Transverse colon (tissue), 4 donors: ENCODE results near the gene SLC6A7.

Source experiments
- CTCF ChIP-seq, 5 experiments: fragments of 200-600 bp in 3 of 5; fragments of 450-650 bp in 2 of 5; sonication (generic) in 3 of 5; IDR thresholded peaks; 1 replicate in 2 of 5; 2 replicates in 3 of 5; pipeline ENCODE4 v1.5.1; 2016 to 2017; ENCODE audit warnings: antibody characterized with exemption in 5 of 5, inconsistent platforms in 3 of 5, mild to moderate bottlenecking in 2 of 5, moderate library complexity in 1 of 5
- POLR2A ChIP-seq: fragments of 450-650 bp; IDR thresholded peaks from one replicate; pipeline ENCODE4 v1.6.1; 2016; ENCODE audit warnings: antibody characterized with exemption, mild to moderate bottlenecking, moderate library complexity
- POLR2AphosphoS5 ChIP-seq, 3 donors: sonication (generic); formaldehyde crosslinking; IDR thresholded peaks; one replicate each; pipeline ENCODE4 v1.6.1; 2016; ENCODE audit warnings: antibody characterized with exemption in 3 of 3

DNA sequence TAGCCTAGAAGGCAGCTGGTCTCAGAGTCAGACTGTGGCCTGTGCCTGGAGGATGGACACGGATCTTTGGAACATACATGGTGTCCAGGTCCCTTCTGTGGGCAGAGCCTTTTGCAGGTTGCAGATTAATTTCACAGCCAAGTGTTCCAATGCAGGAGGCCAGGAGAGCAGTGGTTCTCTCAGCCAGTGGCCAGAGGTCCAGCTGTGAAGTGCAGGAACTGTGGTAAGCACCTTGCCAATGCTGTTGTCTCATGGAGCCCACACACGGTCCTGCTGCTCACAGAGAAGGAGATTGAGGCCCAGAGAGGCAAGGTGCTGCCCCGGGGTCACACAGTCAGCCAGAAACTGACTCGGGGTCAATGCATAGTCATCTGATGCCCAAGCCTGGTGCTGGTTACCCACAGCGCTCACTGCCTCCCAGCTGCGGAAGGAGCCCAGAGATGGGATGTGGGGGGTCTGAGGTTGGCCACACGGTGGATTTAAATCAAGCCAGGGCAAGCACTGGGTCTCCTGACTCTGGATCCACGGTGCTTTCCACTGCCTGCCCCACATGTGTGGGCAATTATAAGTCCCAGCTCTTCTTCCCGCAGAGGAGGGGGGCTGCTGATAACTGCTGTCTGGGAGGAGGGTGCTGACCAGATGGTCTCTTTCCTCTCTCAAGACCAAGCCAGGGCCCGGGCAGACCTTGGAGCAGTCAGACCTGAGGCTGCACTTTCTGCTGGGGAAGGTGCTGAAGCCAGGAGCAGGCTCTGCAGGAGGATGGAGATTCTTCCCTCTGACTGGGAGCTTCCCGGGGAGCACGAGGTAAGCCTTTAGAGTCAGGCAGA lies 37.0 kb upstream of the SLC6A7 start:
- TF ChIP-seq CTCF (IDR thresholded peaks at IDR 0.05) (no peak), POLR2AphosphoS5 (IDR thresholded peaks at IDR 0.05) (no peak), POLR2A (no peak)
